ENCODE results near the gene GSS. TPM values are rescaled to one million over a fixed set of nuclear protein-coding genes. Genes with fewer than 3 reads are reported as not detected.

GSS gene
- total RNA-seq, 1 experiment from 2014 or later = 67.0 TPM

Other genes starting within 250 kb of the GSS start
- gene NCOA6, start 130.2 kb downstream of the GSS start, total RNA-seq (2014; rRNA removed; shearing (Covaris generic)) = 3.4 and 7.9 TPM in 2 replicates
- gene GGT7, start 83.0 kb downstream of the GSS start, total RNA-seq (2014; rRNA removed; shearing (Covaris generic)) = 0.76 and 0.99 TPM in 2 replicates
- gene ACSS2, start 79.2 kb downstream of the GSS start, total RNA-seq (2014; rRNA removed; shearing (Covaris generic)) = 14.1 and 18.5 TPM in 2 replicates
- 0.62 TPM in 1 of 2 replicates, not detected in the other for gene MYH7B, start 62 bp upstream of the GSS start, total RNA-seq (2014; rRNA removed; shearing (Covaris generic))
- gene TRPC4AP, start 137.0 kb upstream of the GSS start, total RNA-seq (2014; rRNA removed; shearing (Covaris generic)) = 27.5 and 38.0 TPM in 2 replicates
- 38.7 and 40.1 TPM in 2 replicates for gene EDEM2, start 191.5 kb upstream of the GSS start, total RNA-seq (2014; rRNA removed; shearing (Covaris generic))
- 112 and 120 TPM in 2 replicates for gene PROCR, start 216.3 kb upstream of the GSS start, total RNA-seq (2014; rRNA removed; shearing (Covaris generic))